Karpas-422 (cell line): Measurements from ENCODE around the gene CSPG5. TPM values are rescaled to one million over a fixed set of nuclear protein-coding genes. Genes with fewer than 3 reads are reported as not detected.

Experiments used
- DNase-seq: peaks from one replicate; pipeline ENCODE4 v3.0.0-alpha.2; 2015
- H2AFZ ChIP-seq: fragments of 200-600 bp; sonication (generic); 2 replicates; pipeline ENCODE4 v1.6.1; 2014; ENCODE audit warnings: antibody characterized with exemption, low read length, mixed read lengths
- H3K27ac ChIP-seq: fragments of 200-600 bp; sonication (generic); 2 replicates; pipeline ENCODE4 v1.5.1; 2014; ENCODE audit warnings: mild to moderate bottlenecking, low read length, moderate library complexity
- H3K27me3 ChIP-seq: fragments of 200-600 bp; sonication (generic); 2 replicates; pipeline ENCODE4 v1.6.1; 2014; ENCODE audit warnings: low read length, mixed read lengths
- H3K36me3 ChIP-seq: fragments of 200-600 bp; sonication (generic); 2 replicates; pipeline ENCODE4 v1.6.1; 2014; ENCODE audit warnings: low read length, mixed read lengths; ENCODE audit not compliant: insufficient read depth
- H3K4me1 ChIP-seq: fragments of 200-600 bp; sonication (generic); 2 replicates; pipeline ENCODE4 v1.6.1; 2014; ENCODE audit warnings: mild to moderate bottlenecking, low read length, mixed read lengths
- H3K4me2 ChIP-seq: fragments of 200-600 bp; sonication (generic); 2 replicates; pipeline ENCODE4 v1.6.1; 2014; ENCODE audit warnings: low read length, low read depth, mild to moderate bottlenecking; ENCODE audit not compliant: poor library complexity, severe bottlenecking
- H3K4me3 ChIP-seq: fragments of 200-600 bp; sonication (generic); 2 replicates; pipeline ENCODE4 v1.5.1; 2014; ENCODE audit warnings: mild to moderate bottlenecking, antibody characterized with exemption, low read length, mixed read lengths
- H3K79me2 ChIP-seq: fragments of 200-600 bp; sonication (generic); 2 replicates; pipeline ENCODE4 v1.6.1; 2014; ENCODE audit warnings: mild to moderate bottlenecking, low read length, mixed read lengths
- H3K9ac ChIP-seq: fragments of 200-600 bp; sonication (generic); 2 replicates; pipeline ENCODE4 v1.6.0; 2014; ENCODE audit warnings: low read length
- H3K9me2 ChIP-seq: fragments of 200-600 bp; sonication (generic), shearing (Covaris generic); replicated peaks from 2 replicates; pipeline ENCODE4 v1.6.0; 2014; ENCODE audit warnings: mild to moderate bottlenecking, low read length, moderate library complexity; ENCODE audit not compliant: insufficient read depth
- H3K9me3 ChIP-seq: fragments of 300-700, 200-600 bp; sonication (generic); 2 replicates; pipeline ENCODE4 v1.6.1; 2014; ENCODE audit warnings: low read length, mixed read lengths
- H4K20me1 ChIP-seq: fragments of 200-600 bp; sonication (generic); 2 replicates; pipeline ENCODE4 v1.6.1; 2014; ENCODE audit warnings: mild to moderate bottlenecking, antibody characterized with exemption, low read length, low read depth; ENCODE audit not compliant: insufficient read depth
- total RNA-seq: library from RNA; depleted of rRNA; stranded (reverse); fragments of >200 nt; shearing (Covaris generic); gene quantifications from 2 replicates; pipeline ENCODE4 v1.2.3, GENCODE V29; 2014; ENCODE audit warnings: low replicate concordance

CSPG5 gene
- total RNA-seq, 1 experiment from 2014 or later = 0.04 TPM

DNA sequence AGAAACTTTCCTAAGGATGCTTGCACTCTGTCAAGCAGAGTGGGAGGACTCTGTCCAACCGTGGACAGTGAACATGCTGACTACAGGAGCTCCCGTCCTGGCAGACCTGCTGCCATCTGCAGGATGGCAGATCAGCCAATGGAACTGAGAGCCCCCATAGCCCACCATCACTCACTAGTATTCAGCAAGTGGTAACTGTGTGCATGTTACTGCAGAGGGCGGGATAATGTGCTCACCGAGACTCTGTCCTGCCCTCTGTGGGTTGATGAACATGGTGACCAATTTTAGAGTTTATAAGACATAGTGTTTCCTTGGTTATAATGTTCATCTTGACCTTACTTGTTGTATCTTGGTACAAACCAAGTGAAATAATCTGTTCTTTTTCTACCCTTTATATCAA lies 11.5 kb downstream of the CSPG5 start:
- H3K9me3 ChIP-seq = no peaks in the 10 kb centered on the region
- H3K9me2 ChIP-seq = no peaks in the 10 kb centered on the region
- no peak overlapping the region for H3K27ac ChIP-seq
- no peak overlapping the region for H3K4me3 ChIP-seq
- H3K9ac ChIP-seq = no peak overlapping the region
- no peaks in the 10 kb centered on the region for H4K20me1 ChIP-seq
- H3K79me2 ChIP-seq = no peaks in the 10 kb centered on the region
- no peak overlapping the region for H2AFZ ChIP-seq
- no peaks in the 10 kb centered on the region for H3K36me3 ChIP-seq
- no peaks in the 10 kb centered on the region for H3K4me1 ChIP-seq
- DNase-seq = no peak
- H3K27me3 ChIP-seq = no peaks in the 10 kb centered on the region
- H3K4me2 ChIP-seq = no peak overlapping the region

DNA sequence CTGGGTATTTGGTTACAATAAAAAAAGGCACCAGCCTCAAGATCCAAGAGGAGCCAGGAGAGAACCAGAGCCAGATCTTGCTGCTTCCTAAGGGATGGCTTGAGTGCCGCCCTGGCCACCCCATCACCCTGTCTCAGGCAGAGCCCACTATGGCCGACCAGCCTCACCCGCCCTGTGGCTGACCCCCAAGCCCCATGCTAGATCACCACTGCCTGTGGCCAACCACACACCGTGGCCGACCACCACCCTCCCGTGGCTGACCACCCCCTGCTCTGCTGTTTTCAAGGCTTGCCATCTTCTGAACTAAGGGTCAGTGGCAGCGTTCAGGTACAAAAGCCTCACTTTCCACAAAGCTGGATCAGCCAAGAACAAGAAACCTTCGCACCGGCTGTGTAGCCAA lies 12.0 kb downstream of the CSPG5 start:
- no peak overlapping the region for H2AFZ ChIP-seq
- no peak overlapping the region for H3K4me2 ChIP-seq
- no peak overlapping the region for H3K9ac ChIP-seq
- no peaks in the 10 kb centered on the region for H4K20me1 ChIP-seq
- no peaks in the 10 kb centered on the region for H3K36me3 ChIP-seq
- H3K4me3 ChIP-seq = no peak overlapping the region
- no peaks in the 10 kb centered on the region for H3K9me3 ChIP-seq
- H3K27me3 ChIP-seq = no peaks in the 10 kb centered on the region
- H3K4me1 ChIP-seq = no peaks in the 10 kb centered on the region
- no peak overlapping the region for H3K27ac ChIP-seq
- no peaks in the 10 kb centered on the region for H3K9me2 ChIP-seq
- DNase-seq = no peak
- no peaks in the 10 kb centered on the region for H3K79me2 ChIP-seq

DNA sequence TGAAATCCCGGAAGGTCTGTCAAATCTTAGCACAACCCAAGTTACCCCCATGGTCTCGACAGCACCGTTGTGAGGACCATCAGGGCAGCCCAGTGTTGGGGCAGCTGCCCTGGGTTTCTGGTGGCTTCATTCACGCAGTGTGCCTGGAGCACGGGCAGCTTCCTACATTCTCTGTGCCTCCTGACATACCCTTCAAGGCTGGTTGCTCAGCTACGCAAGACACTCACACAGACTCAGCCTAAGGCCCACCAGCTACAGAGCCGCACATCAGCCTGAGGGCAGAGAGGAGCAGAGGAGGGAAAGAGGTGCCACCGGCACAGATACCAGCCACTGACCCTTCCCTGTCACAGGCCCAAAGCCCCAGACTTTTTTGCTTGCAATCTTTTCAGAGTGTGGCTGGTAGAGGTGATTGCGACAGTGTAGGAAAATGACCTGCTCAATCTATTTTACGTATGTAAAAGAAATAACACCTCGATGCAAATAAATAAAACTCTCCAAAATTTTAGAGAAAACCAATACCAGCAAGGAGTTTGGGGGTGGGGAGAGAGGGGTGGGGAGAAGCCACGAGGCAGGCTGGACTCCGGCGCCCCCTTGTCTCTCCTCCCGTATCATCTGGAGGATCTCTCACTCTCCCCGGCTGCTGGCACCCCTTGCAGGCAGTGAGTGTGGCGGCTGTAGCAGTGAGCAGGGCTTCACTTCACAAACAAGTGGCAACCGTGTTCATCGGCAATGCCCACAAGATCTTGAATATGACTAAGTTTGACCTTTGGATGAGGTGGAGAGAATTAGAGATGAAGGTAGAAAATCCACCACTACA lies 12.7 kb downstream of the CSPG5 start:
- Histone ChIP-seq H3K27me3 (no peaks in the 10 kb centered on the region), H3K36me3 (no peaks in the 10 kb centered on the region), H3K79me2 (no peaks in the 10 kb centered on the region), H3K27ac (no peak overlapping the region), H4K20me1 (no peaks in the 10 kb centered on the region), H3K4me2 (no peak overlapping the region), H3K9me2 (no peaks in the 10 kb centered on the region), H2AFZ (no peak overlapping the region), H3K9me3 (no peaks in the 10 kb centered on the region), H3K9ac (no peak overlapping the region), H3K4me1 (no peaks in the 10 kb centered on the region), H3K4me3 (no peak overlapping the region)
- DNase-seq = no peak

DNA sequence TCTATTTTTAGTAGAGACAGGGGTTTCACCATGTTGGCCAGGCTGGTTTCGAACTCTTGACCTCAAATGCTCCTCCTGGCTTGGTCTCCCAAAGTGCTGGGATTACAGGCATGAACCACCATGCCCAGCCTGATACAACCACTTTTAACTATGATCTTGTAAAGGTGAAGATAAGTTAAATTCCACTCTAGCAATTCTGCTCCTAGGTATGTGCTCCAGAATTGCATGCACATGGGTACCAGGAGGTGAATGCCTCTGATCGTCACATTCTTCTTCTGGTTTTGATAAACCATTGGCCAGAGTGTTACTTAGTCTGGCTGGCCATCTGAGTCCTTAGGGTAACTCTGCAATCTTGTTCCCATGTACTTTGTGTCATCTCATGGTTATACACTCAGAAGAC lies 22.3 kb downstream of the CSPG5 start:
- no peak overlapping the region for H2AFZ ChIP-seq
- no peaks in the 10 kb centered on the region for H3K9me3 ChIP-seq

DNA sequence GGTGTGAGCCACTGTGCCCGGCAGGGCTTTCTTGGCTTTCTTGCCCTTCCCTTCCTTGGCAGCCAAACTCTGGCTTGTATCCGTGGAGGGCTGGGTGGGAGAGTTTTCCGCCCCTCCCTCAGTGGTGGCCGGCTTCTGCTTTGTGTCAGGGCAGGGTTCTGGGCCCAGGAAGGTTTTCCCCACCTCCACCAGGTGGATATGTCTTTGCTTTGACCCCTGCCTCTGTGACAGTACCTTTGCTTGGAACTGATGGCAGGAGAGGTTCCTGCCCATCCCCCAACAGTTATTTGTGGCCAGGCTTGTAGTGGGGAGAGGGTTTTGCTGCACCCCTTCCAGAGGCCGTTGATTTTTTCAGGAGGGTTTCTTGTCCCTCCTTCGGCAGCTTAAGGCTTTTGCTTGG lies 24.3 kb downstream of the CSPG5 start:
- DNase-seq = no peak
- Histone ChIP-seq H3K4me3 (no peak overlapping the region), H3K9me3 (no peaks in the 10 kb centered on the region), H3K4me2 (no peak overlapping the region), H3K27me3 (no peaks in the 10 kb centered on the region), H2AFZ (no peak overlapping the region), H3K9ac (no peak overlapping the region), H3K27ac (no peak overlapping the region), H3K4me1 (no peaks in the 10 kb centered on the region), H3K9me2 (no peaks in the 10 kb centered on the region), H3K36me3 (no peaks in the 10 kb centered on the region), H3K79me2 (no peaks in the 10 kb centered on the region), H4K20me1 (no peaks in the 10 kb centered on the region)

More for the DNA sequence above, 22.3 kb downstream of the CSPG5 start:
- no peak overlapping the region for H3K4me2 ChIP-seq
- H3K9me2 ChIP-seq = no peaks in the 10 kb centered on the region
- H3K36me3 ChIP-seq = no peaks in the 10 kb centered on the region
- no peak overlapping the region for H3K27ac ChIP-seq
- DNase-seq = no peak
- H3K9ac ChIP-seq = no peak overlapping the region
- H4K20me1 ChIP-seq = no peaks in the 10 kb centered on the region
- H3K27me3 ChIP-seq = no peaks in the 10 kb centered on the region
- H3K4me3 ChIP-seq = no peak overlapping the region
- no peaks in the 10 kb centered on the region for H3K79me2 ChIP-seq
- no peaks in the 10 kb centered on the region for H3K4me1 ChIP-seq

DNA sequence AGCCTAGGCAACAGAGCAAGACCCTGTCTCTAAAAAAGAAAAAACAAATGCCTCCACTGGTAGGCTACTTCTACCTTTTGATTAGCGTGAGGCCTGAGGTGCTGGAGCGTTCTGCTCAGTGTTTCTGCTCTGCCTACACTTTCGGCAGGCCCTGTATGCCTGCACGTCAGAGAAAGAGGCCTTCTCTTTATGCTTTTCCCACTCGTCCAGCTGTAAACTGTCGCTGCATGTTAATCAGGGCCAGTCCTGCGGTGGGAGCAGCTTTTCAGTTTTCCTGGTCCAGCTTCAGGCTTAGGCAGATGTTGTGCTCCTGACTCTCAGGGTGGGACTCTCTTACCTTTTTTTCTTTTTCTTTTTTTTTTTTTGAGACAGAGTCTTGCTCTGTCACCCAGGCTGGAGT lies 25.3 kb downstream of the CSPG5 start:
- no peak for DNase-seq

DNA sequence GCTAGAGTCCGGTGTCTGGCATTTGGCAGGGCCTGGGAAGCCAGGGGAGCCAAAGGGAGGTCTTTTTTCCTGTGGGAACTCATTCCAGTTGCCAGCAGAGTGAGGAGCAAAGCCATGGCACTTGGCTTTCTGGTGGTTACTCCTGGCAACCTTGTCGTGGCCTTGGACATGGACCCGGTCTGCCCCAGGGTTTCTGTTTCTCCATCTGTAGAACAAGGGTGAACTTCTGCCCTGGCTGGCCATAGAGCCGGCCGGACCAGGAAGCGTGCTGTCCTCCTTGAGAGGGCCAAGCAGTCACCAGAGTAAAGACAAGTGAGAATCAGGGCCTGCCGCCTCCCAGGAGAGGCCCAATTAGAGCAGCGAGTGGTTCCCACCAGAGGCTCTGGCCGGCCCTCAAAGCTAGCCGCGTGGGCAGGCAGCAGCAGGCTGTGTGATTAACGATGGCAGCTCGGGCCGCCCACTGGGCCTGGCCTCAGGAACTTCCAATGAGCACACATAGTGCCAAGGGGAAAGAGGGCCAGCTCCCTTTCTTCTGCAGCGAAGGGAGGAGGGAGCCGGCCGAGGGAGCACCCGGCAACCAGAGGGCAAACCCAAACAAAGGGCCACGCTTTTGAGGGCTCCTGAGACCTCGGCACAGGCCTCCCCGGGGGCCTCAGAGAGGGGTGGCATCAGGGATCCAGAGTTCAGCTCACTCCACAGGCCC lies 36.0 kb downstream of the CSPG5 start:
- H3K36me3 ChIP-seq = no peaks in the 10 kb centered on the region
- H3K4me1 ChIP-seq = peaks cover 2% of the 10 kb centered on the region; the same call in 1 of the 2 replicates
- H4K20me1 ChIP-seq = no peaks in the 10 kb centered on the region
- H3K9ac ChIP-seq = no peak overlapping the region
- H3K27me3 ChIP-seq = no peaks in the 10 kb centered on the region
- no peaks in the 10 kb centered on the region for H3K9me3 ChIP-seq
- no peak overlapping the region for H3K27ac ChIP-seq
- no peak overlapping the region for H2AFZ ChIP-seq
- no peak overlapping the region for H3K4me3 ChIP-seq
- H3K9me2 ChIP-seq = no peaks in the 10 kb centered on the region
- no peak overlapping the region for H3K4me2 ChIP-seq
- H3K79me2 ChIP-seq = no peaks in the 10 kb centered on the region
- DNase-seq = no peak

More for the DNA sequence above, 25.3 kb downstream of the CSPG5 start:
- Histone ChIP-seq H3K9me3 (no peaks in the 10 kb centered on the region), H3K27me3 (no peaks in the 10 kb centered on the region), H3K27ac (no peak overlapping the region), H3K9ac (no peak overlapping the region), H3K4me1 (no peaks in the 10 kb centered on the region), H3K79me2 (no peaks in the 10 kb centered on the region), H3K9me2 (no peaks in the 10 kb centered on the region), H3K4me3 (no peak overlapping the region), H4K20me1 (no peaks in the 10 kb centered on the region), H2AFZ (no peak overlapping the region), H3K36me3 (no peaks in the 10 kb centered on the region), H3K4me2 (no peak overlapping the region)

DNA sequence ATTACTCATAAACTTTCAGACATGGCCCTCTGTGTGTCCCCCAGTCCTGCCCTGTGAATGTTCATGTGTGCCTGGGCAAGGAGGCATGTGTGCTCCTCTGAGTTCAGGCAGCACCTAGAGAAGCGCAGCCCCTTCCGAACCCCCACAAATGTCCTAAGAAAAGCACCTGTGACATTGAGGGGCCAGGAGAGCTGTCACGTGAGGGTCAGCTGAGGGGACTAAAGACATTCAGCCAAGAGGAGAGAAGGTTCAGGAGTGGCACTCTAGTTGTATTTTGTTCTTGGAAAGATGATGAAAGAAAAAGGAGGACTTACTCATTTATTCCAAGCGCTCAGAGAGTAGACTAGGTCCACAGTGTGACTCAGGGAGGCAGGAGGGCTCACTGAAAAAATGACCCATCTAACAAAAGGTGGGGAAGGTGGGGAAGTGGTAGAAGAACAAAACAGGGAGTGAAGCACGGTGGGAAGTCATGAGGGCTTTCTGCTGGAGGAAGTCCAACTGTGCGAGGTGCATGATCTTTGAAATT lies 37.0 kb downstream of the CSPG5 start:
- Histone ChIP-seq H3K4me1 (no peaks in the 10 kb centered on the region), H3K36me3 (no peaks in the 10 kb centered on the region), H3K4me2 (no peak overlapping the region), H3K27me3 (no peaks in the 10 kb centered on the region), H3K27ac (no peak overlapping the region), H3K9me3 (no peaks in the 10 kb centered on the region), H4K20me1 (no peaks in the 10 kb centered on the region), H3K79me2 (no peaks in the 10 kb centered on the region), H3K4me3 (no peak overlapping the region), H2AFZ (no peak overlapping the region), H3K9ac (no peak overlapping the region), H3K9me2 (no peaks in the 10 kb centered on the region)
- no peak for DNase-seq
